Measurements from ENCODE around the gene GRAMD4.

GRCh38 chr22:46693634-46694415 is 73.6 kb downstream of the GRAMD4 start:
- TF ChIP-seq CTCF (IDR thresholded peaks at IDR 0.05; ENCODE audit: poor library complexity) (no peak), EZH2 (IDR thresholded peaks at IDR 0.05; ENCODE audit: borderline replicate concordance) (no peak), EZH2phosphoT487 (IDR thresholded peaks at IDR 0.05; ENCODE audit: low read depth, severe bottlenecking, unreplicated experiment) (no peak)
